MM.1S (cell line): ENCODE data around the gene ADAM10.
A peak's percentile ranks its signal among the peaks of the same experiment; 100 is the strongest.

Source experiments
- DNase-seq: peaks from one replicate; pipeline ENCODE4 v3.0.0-alpha.2; 2015
- H2AFZ ChIP-seq: fragments of 300-600 bp; sonication (generic); 2 replicates; pipeline ENCODE4 v1.6.0; 2016; ENCODE audit warnings: antibody characterized with exemption, low read length
- H3F3A ChIP-seq: fragments of 300-600 bp; sonication (generic); 2 replicates; pipeline ENCODE4 v1.6.1; 2016; ENCODE audit warnings: mild to moderate bottlenecking, antibody characterized with exemption, low read length, moderate library complexity, mixed read lengths; ENCODE audit not compliant: insufficient read depth
- H3K27ac ChIP-seq: fragments of 300-600 bp; sonication (generic); 2 replicates; pipeline ENCODE4 v1.5.1; 2016; ENCODE audit warnings: mild to moderate bottlenecking, low read length
- H3K27me3 ChIP-seq: fragments of 300-600 bp; sonication (generic); replicated peaks from 2 replicates; pipeline ENCODE4 v1.6.0; 2016; ENCODE audit warnings: low read length; ENCODE audit not compliant: insufficient read depth
- H3K36me3 ChIP-seq: fragments of 300-600 bp; sonication (generic); replicated peaks from 2 replicates; pipeline ENCODE4 v1.6.1; 2016; ENCODE audit warnings: mild to moderate bottlenecking, low read length, mixed read lengths; ENCODE audit not compliant: insufficient read depth
- H3K4me1 ChIP-seq: fragments of 300-600 bp; sonication (generic); 2 replicates; pipeline ENCODE4 v1.6.1; 2016; ENCODE audit warnings: low read length, mixed read lengths
- H3K4me2 ChIP-seq: fragments of 300-600 bp; sonication (generic); 2 replicates; pipeline ENCODE4 v1.6.0; 2016; ENCODE audit warnings: low read depth, low read length
- H3K4me3 ChIP-seq: fragments of 300-600 bp; sonication (generic); 2 replicates; pipeline ENCODE4 v1.5.1; 2016; ENCODE audit warnings: low read length, mixed read lengths
- H3K79me2 ChIP-seq: fragments of 300-600 bp; sonication (generic); 2 replicates; pipeline ENCODE4 v1.6.1; 2016; ENCODE audit warnings: mixed run types, low read length, mixed read lengths
- H3K9ac ChIP-seq: fragments of 300-600 bp; sonication (generic); 2 replicates; pipeline ENCODE4 v1.6.1; 2016; ENCODE audit warnings: low read length, mixed read lengths
- H3K9me2 ChIP-seq: fragments of 300-600 bp; sonication (generic); replicated peaks from 2 replicates; pipeline ENCODE4 v1.6.1; 2016; ENCODE audit warnings: mild to moderate bottlenecking, low read length, mixed read lengths; ENCODE audit not compliant: insufficient read depth
- H3K9me3 ChIP-seq: fragments of 300-600 bp; sonication (generic); replicated peaks from 2 replicates; pipeline ENCODE4 v1.6.1; 2016; ENCODE audit warnings: mild to moderate bottlenecking, low read length, mixed read lengths; ENCODE audit not compliant: insufficient read depth
- H4K20me1 ChIP-seq: fragments of 300-600 bp; sonication (generic); 2 replicates; pipeline ENCODE4 v1.6.1; 2016; ENCODE audit warnings: mild to moderate bottlenecking, low read length, moderate library complexity, mixed read lengths; ENCODE audit not compliant: insufficient read depth
- CTCF ChIP-seq: fragments of 300-600 bp; sonication (generic); IDR thresholded peaks from 2 replicates; pipeline ENCODE4 v1.5.1; 2016; ENCODE audit warnings: antibody characterized with exemption, low read length, mixed read lengths
- EZH2 ChIP-seq: fragments of 300-600 bp; sonication (generic); optimal IDR thresholded peaks from 2 replicates; pipeline ENCODE3; 2017; ENCODE audit warnings: low read depth, mild to moderate bottlenecking, antibody characterized with exemption, low read length, mixed read lengths
- EZH2phosphoT487 ChIP-seq: fragments of 300-600 bp; sonication (generic); IDR thresholded peaks from 2 replicates; pipeline ENCODE4 v1.6.1; 2018; ENCODE audit warnings: antibody characterized with exemption, low read length

Gene ADAM10

GRCh38 chr15:58761010-58761388, 11.5 kb upstream of the ADAM10 start:
- H3K27ac ChIP-seq, result no peak overlapping the region
- H3K9me3 ChIP-seq, result no peaks in the 10 kb centered on the region
- H3K9ac ChIP-seq, result no peak overlapping the region
- no peak overlapping the region for H3K4me3 ChIP-seq
- peaks cover 6% of the 10 kb centered on the region for H3K4me1 ChIP-seq
- H3K79me2 ChIP-seq, result no peaks in the 10 kb centered on the region
- H3K9me2 ChIP-seq, result no peaks in the 10 kb centered on the region
- H3F3A ChIP-seq, result no peaks in the 10 kb centered on the region
- no peak for DNase-seq
- H3K27me3 ChIP-seq, result no peaks in the 10 kb centered on the region
- H4K20me1 ChIP-seq, result no peaks in the 10 kb centered on the region
- H3K4me2 ChIP-seq, result no peak overlapping the region
- no peak overlapping the region for H2AFZ ChIP-seq
- TF ChIP-seq CTCF (no peak), EZH2phosphoT487 (no peak), EZH2 (no peak)
- H3K36me3 ChIP-seq, result no peaks in the 10 kb centered on the region

- Histone ChIP-seq H4K20me1 (no peaks in the 10 kb centered on the region), H3F3A (no peaks in the 10 kb centered on the region), H3K4me1 (peaks cover 6% of the 10 kb centered on the region), H3K4me3 (no peak overlapping the region), H3K27ac (no peak overlapping the region), H2AFZ (no peak overlapping the region), H3K4me2 (no peak overlapping the region), H3K9me2 (no peaks in the 10 kb centered on the region), H3K9me3 (no peaks in the 10 kb centered on the region), H3K79me2 (no peaks in the 10 kb centered on the region), H3K36me3 (no peaks in the 10 kb centered on the region), H3K27me3 (no peaks in the 10 kb centered on the region), H3K9ac (no peak overlapping the region)
- TF ChIP-seq CTCF, result no peak
- no peak for TF ChIP-seq EZH2
- DNase-seq, result no peak
Measured at GRCh38 chr15:58760385-58761009, 11.0 kb upstream of the ADAM10 start.

- no peaks in the 10 kb centered on the region for H3K9me2 ChIP-seq
- peak overlapping the region; percentile 26; the same call in 1 of the 2 replicates for H2AFZ ChIP-seq
- H3F3A ChIP-seq, result no peaks in the 10 kb centered on the region
- TF ChIP-seq EZH2 (no peak), CTCF (peak; percentile 57)
- H3K4me2 ChIP-seq, result 0 out of 2 replicates have a peak overlapping the region, but pooled peaks have one; percentile 13
- H3K27me3 ChIP-seq, result no peaks in the 10 kb centered on the region
- no peaks in the 10 kb centered on the region for H4K20me1 ChIP-seq
- H3K9me3 ChIP-seq, result no peaks in the 10 kb centered on the region
- H3K36me3 ChIP-seq, result no peaks in the 10 kb centered on the region
- no peak overlapping the region for H3K4me3 ChIP-seq
- H3K79me2 ChIP-seq, result no peaks in the 10 kb centered on the region
- no peak overlapping the region for H3K9ac ChIP-seq
- no peak overlapping the region for H3K27ac ChIP-seq
- H3K4me1 ChIP-seq, result peaks cover 6% of the 10 kb centered on the region
- peak; percentile 67 for DNase-seq
Measured at GRCh38 chr15:58758141-58758540, 8.6 kb upstream of the ADAM10 start.
